Gastrocnemius medialis (tissue), 4 donors: Measurements from ENCODE around the gene STAT5A.

ENCODE experiments used
- POLR2A ChIP-seq, 2 donors: fragments of 450-650 bp; IDR thresholded peaks; one replicate each; pipeline ENCODE4 v1.6.1; 2017; ENCODE audit warnings: antibody characterized with exemption in 2 of 2, mild to moderate bottlenecking in 2 of 2, moderate library complexity in 2 of 2
- TF ChIP-seq, protein P1 (sequence below), 5 experiments: fragments of 450-650 bp in 3 of 5; fragments of 200-600 bp in 2 of 5; sonication (generic) in 2 of 5; IDR thresholded peaks in 4 of 5; conservative IDR thresholded peaks in 1 of 5; 1 replicate in 4 of 5; 2 replicates in 1 of 5; pipeline ENCODE4 v1.5.1; 2016 to 2019; ENCODE audit warnings: antibody characterized with exemption in 5 of 5, mild to moderate bottlenecking in 3 of 5, moderate library complexity in 3 of 5

DNA sequence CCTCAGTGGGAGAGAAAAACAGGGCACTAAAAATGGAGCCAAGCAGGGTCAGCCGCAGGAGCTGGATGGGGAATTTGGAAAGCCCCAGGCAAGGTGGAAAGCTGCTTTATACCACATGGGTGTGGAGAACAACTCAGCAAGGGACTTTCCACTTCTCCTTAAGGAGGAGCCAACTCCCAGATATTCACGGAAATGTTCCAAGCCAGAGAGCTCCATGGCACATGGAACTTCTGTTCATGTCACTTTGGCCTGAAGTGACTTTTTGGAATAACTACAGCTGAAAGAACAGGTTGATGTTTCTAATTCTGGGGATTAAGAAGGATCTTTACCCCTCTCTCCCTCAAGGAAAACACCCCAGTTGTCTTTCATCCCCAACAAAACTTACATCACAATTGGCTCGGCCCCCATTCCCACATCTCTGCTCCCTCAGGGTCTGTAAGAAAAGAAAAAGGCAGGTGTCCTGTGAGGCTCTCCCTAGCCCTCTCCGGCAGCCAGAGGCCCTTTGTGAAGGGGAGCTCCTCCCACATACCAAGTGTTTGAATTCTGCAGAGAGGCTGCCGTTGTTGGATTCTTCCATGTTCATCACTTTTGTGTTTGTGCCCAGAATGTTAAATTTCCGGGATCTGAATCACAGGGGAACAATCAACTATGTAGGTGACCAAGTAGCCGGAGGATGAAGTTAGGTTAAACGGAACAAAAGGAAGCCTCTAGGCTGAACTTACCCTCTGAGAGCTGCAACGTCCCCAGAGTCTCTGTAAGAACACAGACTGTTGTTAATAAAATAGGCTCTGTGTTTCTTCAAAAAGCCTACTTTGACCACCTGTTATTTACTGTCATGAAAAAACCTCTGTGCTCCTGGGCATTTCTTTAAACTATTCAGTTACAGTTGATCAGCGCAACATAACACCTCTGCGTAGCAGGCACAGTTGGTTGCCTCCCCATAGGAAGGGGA, 41.0 kb downstream of the STAT5A start:
- no peak for TF ChIP-seq POLR2A (IDR thresholded peaks at IDR 0.05)
- TF ChIP-seq, protein P1, sequence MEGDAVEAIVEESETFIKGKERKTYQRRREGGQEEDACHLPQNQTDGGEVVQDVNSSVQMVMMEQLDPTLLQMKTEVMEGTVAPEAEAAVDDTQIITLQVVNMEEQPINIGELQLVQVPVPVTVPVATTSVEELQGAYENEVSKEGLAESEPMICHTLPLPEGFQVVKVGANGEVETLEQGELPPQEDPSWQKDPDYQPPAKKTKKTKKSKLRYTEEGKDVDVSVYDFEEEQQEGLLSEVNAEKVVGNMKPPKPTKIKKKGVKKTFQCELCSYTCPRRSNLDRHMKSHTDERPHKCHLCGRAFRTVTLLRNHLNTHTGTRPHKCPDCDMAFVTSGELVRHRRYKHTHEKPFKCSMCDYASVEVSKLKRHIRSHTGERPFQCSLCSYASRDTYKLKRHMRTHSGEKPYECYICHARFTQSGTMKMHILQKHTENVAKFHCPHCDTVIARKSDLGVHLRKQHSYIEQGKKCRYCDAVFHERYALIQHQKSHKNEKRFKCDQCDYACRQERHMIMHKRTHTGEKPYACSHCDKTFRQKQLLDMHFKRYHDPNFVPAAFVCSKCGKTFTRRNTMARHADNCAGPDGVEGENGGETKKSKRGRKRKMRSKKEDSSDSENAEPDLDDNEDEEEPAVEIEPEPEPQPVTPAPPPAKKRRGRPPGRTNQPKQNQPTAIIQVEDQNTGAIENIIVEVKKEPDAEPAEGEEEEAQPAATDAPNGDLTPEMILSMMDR (IDR thresholded peaks at IDR 0.05 in 4 of 5, conservative IDR thresholded peaks at IDR 0.05 in 1 of 5), result no peak
